ACHN (cell line): ENCODE measurements around the gene PAN2.

Source experiments
- DNase-seq: peaks from one replicate; pipeline ENCODE4 v3.0.0-alpha.2; 2015
- in situ Hi-C: cut with HindIII; loops from 2 replicates; pipeline ENCODE4 v1.10.0; 2017; ENCODE audit warnings: low sequenced_read_pairs, low pct_ligation_motif_present, low pct_unique_long_range_greater_than_20kb

The PAN2 gene

DNA sequence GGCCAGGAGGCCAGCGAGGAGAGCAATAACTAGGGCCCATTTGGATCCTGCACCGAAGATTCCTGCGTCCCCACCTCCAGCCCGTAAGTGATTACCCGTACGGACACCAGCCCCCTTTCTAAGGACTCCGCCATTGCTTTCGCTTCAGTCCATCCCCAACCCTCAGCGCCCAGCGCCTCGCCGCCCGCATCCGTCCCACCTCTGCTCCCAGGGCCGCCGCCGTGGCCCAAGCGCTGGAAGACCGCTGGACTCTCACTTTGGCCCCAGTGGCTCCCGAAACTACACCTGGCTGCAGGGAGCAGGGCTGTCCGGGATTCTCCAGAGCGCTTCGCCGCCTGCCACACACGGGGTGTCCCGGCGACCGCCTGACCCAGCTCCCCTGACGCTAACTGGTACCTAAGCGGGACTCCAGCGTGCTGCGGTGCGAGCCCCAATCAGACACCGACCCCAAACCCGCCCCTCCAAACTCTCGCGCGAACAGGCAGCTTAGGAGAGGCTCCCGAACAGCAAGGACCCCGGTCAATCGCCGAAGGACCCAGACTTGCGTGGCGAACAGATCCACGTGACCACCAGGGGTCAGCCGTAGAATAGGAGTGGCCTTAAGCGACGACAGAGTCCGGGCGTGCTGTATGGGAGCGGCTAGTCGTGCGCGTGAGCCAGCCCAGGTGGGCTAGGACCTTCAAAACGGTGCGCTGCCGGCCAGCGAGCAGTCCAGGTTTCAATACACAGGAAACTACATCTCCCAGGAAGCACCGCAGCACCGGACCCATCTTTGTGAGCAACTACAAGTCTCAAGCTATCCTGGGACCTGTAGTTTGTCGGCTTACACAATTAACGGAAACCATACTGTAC lies 18.0 kb downstream of the PAN2 start, which contains the start of gene CNPY2:
Gene CNPY2, minus strand, starts transcription at position 367 of the 852 bp plus-strand sequence. CDS start 771 bp downstream, outside the sequence.
- DNase-seq, result peak; percentile 100
- in situ Hi-C loops, result no loop called here

DNA sequence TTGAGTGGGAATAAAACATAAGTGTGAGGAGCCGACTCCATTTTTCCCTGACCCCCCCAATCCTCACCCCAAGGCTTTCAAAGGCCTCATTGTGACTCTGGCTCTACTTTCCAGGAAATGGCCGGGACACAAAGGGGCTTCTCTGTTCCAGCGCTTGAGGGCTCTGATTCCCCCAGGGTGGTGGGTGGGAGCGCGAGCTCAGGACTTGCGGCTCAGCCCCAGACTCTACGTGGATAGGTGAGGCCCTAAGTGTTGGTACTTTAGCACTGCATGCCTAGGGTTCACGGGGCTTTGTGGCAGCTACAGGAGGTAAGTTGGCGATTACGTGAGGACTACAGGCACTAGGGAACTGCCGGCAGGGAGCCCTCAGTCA lies 18.6 kb downstream of the PAN2 start:
- in situ Hi-C loops, result no loop called here
- DNase-seq, result peak; percentile 32

DNA sequence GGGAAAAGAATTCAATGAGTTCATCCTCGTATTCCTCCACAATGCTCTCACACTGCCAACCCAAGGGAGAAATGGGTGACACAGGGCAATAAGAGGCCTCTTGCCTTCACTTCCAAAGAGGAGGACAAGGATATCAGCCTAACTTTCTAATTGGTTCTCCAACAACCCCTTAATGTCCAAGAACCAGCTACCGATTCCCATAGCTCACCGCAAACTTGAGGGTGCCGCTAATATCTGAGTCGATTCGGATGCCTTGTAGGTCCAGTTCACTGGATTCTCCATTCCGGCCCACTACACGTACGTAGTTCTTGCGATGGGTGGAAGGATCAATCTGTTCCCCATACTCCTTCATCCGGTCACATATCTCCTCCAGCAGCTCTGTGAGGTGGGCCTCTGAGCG lies 22.8 kb downstream of the PAN2 start:
- in situ Hi-C loops, result no loop called here

DNA sequence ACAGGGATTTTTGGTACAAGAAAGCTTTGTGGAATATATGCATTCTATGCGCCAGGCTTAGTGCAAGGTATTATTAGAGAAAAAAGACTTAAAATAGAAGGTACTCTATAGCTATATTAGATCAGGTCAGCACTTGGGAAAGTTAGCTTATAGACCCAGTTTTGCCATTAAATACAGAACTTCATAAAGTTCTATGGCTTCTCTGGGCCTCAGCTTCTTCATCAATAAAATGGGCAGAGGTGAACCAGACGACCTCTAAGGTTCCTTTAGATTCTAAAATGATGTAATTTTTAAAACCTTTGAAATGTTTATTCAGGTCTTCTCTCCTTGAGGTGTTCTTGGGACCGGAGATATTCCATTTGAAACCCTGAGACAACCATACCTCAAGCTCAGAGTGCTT lies 25.1 kb downstream of the PAN2 start:
- in situ Hi-C loops, result no loop called here
- DNase-seq, result no peak

More for the DNA sequence above, 22.8 kb downstream of the PAN2 start:
- DNase-seq, result no peak

DNA sequence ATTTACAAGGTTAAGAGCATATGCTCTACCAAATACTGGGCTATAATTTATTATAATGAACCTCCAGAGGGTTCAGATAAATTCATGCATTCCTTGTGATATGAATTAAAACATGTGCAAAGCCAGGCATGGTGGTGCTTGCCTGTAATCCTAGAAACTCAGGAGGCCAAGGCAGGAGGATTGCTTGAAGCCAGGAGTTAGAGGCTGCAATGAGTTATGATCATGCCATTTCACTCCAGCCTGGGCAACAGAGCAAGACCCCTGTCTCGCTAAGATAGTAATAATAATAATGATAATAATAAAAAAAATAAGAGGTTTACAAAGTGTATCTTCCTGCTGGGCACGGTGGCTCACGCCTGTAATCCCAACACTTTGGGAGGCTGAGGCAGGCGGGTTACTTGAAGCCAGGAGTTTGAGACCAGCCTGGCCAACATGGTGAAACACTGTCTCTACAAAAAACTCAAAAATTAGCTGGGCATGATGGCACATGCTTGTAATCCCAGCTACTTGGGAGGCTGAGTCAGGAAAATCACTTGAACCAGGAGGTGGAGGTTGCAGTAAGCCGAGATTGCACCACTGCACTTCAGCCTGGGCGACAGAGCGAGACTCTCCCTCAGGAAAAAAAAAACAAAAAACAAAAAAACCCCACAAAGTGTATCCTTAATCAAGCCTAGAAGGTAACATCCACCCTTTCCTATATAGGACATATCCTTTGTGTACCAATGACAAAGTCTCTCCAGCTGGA lies 26.4 kb downstream of the PAN2 start:
- DNase-seq, result no peak
- in situ Hi-C loops, result no loop called here

DNA sequence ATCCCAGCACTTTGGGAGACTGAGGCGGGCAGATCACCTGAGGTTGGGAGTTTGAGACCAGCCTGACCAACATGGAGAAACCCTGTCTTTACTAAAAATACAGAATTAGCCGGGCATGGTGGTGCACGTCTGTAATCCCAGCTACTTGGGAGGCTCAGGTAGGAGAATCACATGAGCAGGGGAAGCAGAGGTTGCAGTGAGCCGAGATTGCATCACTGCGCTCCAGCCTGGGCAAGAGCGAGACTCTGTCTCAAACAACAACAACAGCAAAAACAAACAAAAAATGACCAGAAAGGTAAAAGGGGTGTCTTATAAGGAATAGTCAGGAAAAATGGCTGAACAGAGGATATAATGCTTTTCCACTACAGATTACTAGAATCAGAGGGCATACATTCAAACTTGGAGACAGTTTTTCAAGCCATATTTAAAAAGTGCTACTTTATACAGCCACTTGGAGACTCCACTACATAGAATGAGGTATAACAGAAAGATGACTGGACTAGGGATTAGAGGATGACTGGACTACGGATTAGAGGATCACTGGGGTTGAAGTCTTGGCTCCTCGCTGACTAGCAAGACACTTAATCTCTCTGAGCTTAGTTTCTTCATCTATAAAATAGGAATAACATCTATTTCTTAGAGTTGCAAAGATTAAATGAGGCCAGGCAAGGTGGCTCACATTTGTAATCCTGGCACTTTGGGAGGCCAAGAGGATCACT lies 28.8 kb downstream of the PAN2 start:
- DNase-seq, result no peak
- in situ Hi-C loops, result no loop called here

DNA sequence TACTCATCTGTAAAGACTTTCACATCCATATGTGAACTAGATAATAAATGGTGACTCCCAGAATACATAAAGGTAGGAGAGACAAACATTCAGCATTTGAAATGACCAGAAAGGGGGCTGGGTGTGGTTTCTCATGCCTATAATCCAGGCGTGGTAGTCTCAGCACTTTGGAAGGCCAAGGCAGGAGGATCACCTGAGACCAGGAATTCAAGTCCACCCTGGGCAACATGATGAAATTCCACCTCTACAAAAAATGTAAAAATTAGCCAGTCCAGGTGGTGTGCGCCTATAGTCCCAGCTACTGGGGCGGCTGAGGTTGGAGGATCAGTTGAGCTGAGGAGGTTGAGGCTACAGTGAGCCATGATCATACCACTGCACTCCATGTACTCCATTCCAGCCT lies 29.5 kb downstream of the PAN2 start:
- no peak for DNase-seq
- in situ Hi-C loops, result no loop called here

DNA sequence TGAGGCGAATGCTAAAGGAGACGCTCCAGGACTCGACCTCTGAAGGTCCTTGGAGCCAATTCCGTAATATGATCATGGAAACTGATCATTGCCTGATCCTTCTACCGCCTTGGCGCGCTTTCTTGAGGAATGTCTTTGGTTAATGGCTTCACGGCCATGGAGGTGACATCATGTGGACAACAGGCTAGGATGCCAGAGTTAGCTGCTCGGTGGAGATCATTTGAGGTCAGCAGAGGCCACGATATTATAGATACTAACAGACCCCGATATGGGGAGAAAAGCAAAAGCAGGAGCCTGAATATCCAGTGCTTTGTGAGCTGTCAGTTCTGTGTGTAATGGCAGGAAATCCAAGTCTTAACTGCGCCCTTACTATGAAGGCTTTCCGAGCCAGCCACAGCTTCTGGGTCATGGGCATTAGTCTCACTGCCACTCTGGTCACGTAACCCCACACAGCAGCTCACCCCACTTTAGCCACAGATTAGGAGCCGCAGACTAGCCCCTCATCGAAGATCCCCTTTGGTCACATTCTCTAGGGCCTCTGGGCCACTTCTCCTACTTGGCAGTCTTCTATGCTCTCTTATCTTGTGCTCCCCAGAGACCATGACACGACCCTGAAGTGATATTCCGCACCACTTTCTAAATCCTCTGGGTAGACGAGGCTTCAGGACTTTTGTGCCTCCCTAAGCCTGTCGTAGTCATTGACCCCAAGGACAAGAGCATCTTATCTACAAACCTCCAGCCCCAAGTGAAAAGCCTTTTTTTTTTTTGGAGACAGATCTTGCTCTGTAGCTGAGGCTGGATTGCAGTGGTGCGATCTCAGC lies 32.9 kb downstream of the PAN2 start:
- in situ Hi-C loops, result no loop called here
- no peak for DNase-seq

DNA sequence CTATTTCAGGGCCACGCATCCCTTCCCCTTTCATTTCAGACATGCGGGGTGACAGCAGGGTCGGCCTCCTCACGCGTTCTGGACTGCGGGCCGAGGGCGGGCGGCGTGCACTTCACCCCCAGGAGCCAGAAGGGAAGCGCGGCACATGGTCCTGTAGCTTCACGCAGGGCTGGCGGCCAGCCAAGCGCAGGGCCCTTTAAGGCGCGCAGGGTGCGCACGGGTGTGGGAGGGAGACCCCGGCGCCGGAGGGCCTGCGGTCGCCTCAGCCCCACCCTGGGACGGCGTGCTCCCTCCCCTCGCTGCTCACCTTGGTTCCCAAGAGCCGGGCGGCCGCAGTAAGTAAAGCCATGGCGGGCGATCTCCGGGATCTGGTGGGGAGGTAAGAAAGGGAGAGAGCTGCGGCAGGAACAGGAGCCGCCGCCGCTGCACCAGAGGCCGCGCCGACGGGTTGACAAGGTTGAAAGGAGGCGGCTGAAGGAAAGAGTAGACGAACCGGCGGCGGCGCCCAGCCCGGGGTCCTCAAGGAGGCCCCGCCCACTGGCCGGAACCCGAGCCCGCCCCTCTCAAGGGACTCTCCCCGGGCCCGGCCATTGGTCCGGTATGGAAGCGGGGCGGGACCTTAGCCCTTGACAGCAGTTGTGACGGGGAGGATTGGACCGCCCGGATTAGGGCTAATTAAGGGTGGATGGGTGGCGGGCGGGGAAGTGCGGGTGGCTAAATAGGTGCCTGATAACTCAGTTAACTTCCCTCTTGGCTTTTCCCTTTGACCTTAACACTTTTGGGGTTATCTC lies 33.8 kb downstream of the PAN2 start, which contains the start of gene CS:
Gene CS, minus strand, starts transcription at position 478 of the 791 bp plus-strand sequence. Its CDS starts 129 bp downstream, at position 349.
- peak; percentile 100 for DNase-seq
- in situ Hi-C loops, result no loop called here

DNA sequence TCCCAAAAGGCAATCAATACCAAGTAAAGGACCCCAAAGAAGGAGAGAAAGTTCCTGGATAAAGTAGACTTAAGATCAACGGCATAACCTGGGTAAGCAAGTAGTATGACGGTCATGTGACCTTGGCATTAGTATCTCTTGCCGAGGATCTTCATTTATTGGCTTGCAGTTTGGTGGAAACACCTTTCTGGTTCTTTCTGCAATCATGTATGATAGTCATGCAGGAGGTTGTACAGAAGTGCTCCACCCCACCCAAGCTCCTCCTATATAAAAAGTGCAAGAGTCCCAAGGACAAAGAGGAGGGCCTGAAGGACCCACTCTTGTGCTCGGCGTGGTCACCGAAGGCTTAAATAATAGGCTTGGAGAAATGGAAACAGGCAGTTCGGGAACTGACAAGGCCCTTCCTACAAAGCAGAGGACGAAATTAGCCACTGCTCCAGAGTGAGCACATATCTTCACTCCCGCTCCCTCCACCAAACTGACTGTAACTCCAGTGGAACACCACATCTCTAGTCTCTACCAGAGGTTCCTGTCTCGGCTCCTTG lies 34.4 kb downstream of the PAN2 start:
- DNase-seq, result no peak

DNA sequence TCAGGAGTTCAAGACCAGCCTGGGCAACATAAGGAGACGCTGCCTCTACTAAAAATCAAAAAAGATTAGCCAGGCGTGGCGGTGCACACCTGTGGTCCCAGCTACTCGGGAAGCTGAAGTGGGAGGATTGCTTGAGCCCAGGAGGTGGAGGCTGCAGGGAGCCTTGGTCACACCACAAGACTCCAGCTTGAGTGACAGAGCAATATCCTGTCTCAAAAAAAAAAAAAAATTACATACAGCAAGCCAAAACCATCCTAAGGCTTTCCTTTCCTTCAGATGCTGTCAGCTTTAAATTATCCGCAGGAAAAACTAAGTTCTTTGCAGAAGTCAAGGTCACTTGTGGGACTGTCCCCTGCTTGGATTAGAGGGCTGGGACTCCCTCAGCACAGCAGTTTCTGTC lies 35.0 kb downstream of the PAN2 start:
- DNase-seq, result no peak
- in situ Hi-C loops, result no loop called here

More for the DNA sequence above, 34.4 kb downstream of the PAN2 start:
- in situ Hi-C loops, result no loop called here

DNA sequence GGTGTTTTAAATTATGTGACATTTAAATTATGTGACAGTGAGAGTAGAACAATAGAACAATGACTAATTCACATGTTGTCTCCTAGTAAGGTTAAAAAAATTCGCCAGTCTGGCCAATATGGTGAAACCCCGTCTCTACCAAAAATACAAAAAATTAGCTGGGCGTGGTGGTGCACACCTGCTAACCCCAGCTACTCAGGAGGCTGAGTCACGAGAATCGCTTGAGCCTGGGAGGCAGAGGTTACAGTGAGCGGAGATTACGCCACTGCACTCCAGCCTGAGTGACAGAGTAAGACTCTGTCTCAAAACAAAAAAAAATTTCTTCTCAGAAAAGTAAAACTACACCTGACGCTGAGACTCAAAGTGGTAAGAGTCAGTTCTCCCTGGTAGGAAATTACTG lies 36.4 kb downstream of the PAN2 start:
- no peak for DNase-seq
- in situ Hi-C loops, result no loop called here

DNA sequence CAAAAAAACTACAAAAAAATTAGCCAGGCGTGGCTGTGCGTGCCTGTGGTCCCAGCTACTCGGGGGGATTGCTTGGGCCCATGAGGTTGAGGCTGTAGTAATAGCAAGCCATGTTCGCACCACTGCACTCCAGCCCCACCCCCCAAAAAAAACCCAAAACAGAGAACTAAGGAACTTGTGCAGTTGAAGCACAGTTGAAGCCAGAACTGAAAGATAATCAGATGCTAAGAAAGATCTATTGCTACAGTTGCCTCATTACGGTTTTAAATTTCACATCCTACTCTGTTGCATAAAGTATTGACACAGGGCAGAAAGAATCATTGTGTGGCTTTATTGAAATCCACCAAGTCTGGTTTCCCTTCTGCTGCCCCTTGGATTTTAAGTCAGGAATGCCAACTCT lies 37.5 kb downstream of the PAN2 start:
- DNase-seq, result no peak
- in situ Hi-C loops, result no loop called here

DNA sequence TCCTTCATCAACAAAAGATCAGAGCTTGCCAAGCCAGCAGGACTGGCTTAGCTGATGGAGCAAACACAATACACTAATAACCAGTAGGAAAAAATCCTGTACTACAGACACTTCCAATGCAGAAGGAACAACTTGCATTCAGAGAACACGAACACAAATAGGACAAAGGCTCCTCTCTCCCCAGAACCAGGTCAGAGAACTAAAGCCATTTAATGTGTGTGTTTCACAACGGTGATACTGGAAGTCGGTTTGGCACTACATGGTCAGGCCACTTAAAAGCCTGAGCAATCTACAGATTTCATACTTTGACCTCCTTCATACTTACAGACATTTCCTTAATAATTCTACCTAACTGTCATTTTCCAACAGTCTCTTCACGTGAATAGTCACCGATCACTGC lies 40.0 kb downstream of the PAN2 start:
- in situ Hi-C loops, result no loop called here
- no peak for DNase-seq

DNA sequence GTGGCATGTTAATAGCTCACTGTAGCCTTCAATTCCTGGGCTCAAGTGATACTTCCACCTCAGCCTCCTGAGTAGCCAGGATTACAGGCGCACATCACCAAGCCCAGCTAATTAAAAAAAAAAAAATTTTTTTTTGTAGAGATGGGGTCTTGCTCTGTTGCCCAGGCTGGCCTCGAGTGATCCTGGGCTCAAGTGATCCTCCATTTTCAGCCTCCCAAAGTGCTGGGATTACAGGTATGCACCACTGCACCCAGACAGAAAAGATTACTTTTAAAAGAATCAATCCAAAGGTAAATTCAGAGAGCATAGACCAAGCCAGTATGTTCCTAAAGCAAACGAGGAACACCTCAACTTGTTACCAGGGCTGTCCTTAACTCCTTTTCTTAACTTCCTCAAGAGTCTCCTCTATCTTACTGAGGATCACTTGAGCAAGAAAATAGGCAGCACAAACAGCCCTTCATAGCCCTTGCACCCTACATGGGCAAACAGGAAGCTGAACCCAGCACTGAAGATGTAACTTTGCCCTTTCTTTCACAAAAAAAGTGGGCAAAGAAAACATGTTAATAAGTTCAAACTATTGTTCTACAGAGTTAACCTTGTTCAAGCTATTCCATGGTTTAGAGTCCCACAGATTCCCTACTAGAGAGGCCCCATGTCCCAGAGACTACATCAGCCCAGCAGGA lies 45.0 kb downstream of the PAN2 start:
- in situ Hi-C loops, result no loop called here
- DNase-seq, result no peak

DNA sequence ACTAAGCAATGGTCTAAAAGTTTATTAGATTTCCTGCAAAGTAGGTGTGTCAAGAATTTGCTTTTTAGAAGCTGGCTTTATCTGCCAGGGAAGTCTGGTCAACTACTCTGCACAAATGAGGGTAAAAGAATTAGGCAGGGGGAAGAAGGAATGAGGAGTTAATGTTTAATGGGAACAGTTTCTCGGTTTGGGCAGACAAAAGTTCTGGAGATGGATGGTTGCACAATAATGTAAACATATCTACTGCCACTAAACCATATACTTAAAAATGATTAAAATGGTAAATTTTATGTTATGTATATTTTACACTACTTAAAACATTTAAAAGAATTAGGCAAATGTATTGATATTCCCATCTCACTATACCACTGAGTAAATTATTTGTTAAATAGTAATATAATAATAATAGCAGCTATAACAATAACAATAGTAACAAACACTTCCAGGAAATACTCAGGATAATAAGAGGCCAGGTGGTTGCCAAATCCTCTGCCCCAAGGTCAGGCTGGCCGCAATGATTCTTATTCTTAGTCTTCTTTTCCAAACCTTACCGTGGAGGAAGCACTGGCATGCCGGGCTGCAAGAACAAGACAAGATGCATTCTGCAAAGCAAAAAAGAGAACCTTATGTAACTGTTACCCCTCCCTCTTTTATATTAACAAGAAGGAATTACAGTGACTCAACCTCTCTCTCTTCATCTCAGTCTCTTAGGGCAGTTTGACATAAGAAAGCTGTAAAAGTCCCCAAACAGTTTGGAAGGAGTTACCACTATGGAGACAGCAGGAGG lies 47.6 kb downstream of the PAN2 start:
- in situ Hi-C loops, result no loop called here
- DNase-seq, result peak; percentile 60
